Body of pancreas (tissue), 4 donors: ENCODE measurements around the gene APBA1. TPM values are rescaled to one million over a fixed set of nuclear protein-coding genes. Genes with fewer than 3 reads are reported as not detected.

Experiments used
- ATAC-seq: fragments of 150-250 bp; one replicate; pipeline ENCODE4 v1.9.1; 2016
- DNase-seq, 4 donors: peaks; one replicate each; pipeline ENCODE4 v3.0.0-alpha.2; 2019
- H3K27ac ChIP-seq, 4 donors: fragments of 200-600 bp; sonication (generic); 1 replicate in 3 of 4; 2 replicates in 1 of 4; pipeline versions ENCODE4 v1.5.1 to v1.6.1; 2016 to 2019; ENCODE audit warnings: mild to moderate bottlenecking in 1 of 4, mixed read lengths in 1 of 4, moderate library complexity in 1 of 4
- H3K27me3 ChIP-seq, 2 donors: fragments of 200-600 bp; sonication (generic); one replicate each; pipeline ENCODE4 v1.6.0; 2016; ENCODE audit warnings: mild to moderate bottlenecking in 1 of 2
- H3K36me3 ChIP-seq, 2 donors: fragments of 200-600 bp; sonication (generic); replicated peaks in 1 of 2; 2 replicates each; pipeline ENCODE4 v1.5.1; 2016; ENCODE audit warnings: low read depth in 2 of 2; ENCODE audit not compliant: insufficient read depth in 1 of 2
- H3K4me1 ChIP-seq: fragments of 200-600 bp; sonication (generic); one replicate; pipeline ENCODE4 v1.6.0; 2016
- H3K4me3 ChIP-seq, 2 donors: fragments of 200-600 bp; sonication (generic); 1 replicate in 1 of 2; 2 replicates in 1 of 2; pipeline ENCODE4 v1.5.1; 2016 to 2019
- H3K9me3 ChIP-seq, 3 donors: fragments of 200-600 bp; sonication (generic); 1 replicate in 2 of 3; 2 replicates in 1 of 3; pipeline ENCODE4 v1.5.1; 2016
- CTCF ChIP-seq, 7 experiments: fragments of 450-650 bp in 4 of 7; fragments of 200-600 bp in 3 of 7; sonication (generic) in 3 of 7; IDR thresholded peaks; one replicate each; pipeline ENCODE4 v1.5.1; 2016 to 2019; ENCODE audit warnings: antibody characterized with exemption in 7 of 7
- POLR2A ChIP-seq, 3 donors: fragments of 450-650 bp; IDR thresholded peaks; one replicate each; pipeline ENCODE4 v1.6.1; 2016; ENCODE audit warnings: antibody characterized with exemption in 3 of 3, mild to moderate bottlenecking in 2 of 3
- WGBS, 2 donors: methylation state at CpG; one replicate each; pipeline ENCODE4 v1.1.5; 2017; 5-methylcytosine and 5-hydroxymethylcytosine counted together
- intact Hi-C: fragments of 100-400 bp; cut with DNase I; formaldehyde crosslinking; loops from one replicate; pipeline ENCODE4 v1.15.1; 2023
- total RNA-seq, 2 donors: library from RNA; depleted of rRNA; stranded (reverse); fragments of >200 nt; gene quantifications; one replicate each; pipeline ENCODE4 v1.1.0, GENCODE V29; 2016

Gene APBA1
- total RNA-seq, 2 donors from 2014 or later, result 3.3 to 3.6 TPM

GRCh38 chr9:69584759-69585158 lies 87.4 kb downstream of the APBA1 start:
- TF ChIP-seq CTCF (IDR thresholded peaks at IDR 0.05) (no peak), POLR2A (IDR thresholded peaks at IDR 0.05) (no peak)
- H3K27me3 ChIP-seq, result no peaks in the 10 kb centered on the region
- ATAC-seq, result no peak
- no peak overlapping the region for H3K4me3 ChIP-seq
- intact Hi-C loops, result no loop called here
- no peaks in the 10 kb centered on the region for H3K9me3 ChIP-seq
- H3K4me1 ChIP-seq, result peaks cover 9% of the 10 kb centered on the region
- DNase-seq, result no peak
- no peak overlapping the region for H3K27ac ChIP-seq
- no peaks in the 10 kb centered on the region for H3K36me3 ChIP-seq

- no peak for ATAC-seq
- TF ChIP-seq CTCF (IDR thresholded peaks at IDR 0.05) (no peak), POLR2A (IDR thresholded peaks at IDR 0.05) (no peak)
- Histone ChIP-seq H3K36me3 (no peaks in the 10 kb centered on the region), H3K27me3 (no peaks in the 10 kb centered on the region), H3K4me1 (peaks cover 11% of the 10 kb centered on the region), H3K27ac (no peak overlapping the region), H3K9me3 (no peaks in the 10 kb centered on the region), H3K4me3 (no peak overlapping the region)
- 72 to 80% methylated on average over 5 of the region's 5 CpGs for WGBS, 2 donors
- no peak for DNase-seq
- intact Hi-C loops, result no loop called here
Observed at GRCh38 chr9:69583645-69584234, 88.4 kb downstream of the APBA1 start.

GRCh38 chr9:69582544-69583297 lies 89.5 kb downstream of the APBA1 start:
- DNase-seq, result no peak
- no peak for ATAC-seq

GRCh38 chr9:69582018-69582417 lies 90.2 kb downstream of the APBA1 start:
- ATAC-seq, result no peak
- H3K9me3 ChIP-seq, result no peaks in the 10 kb centered on the region

More at GRCh38 chr9:69582544-69583297, 89.5 kb downstream of the APBA1 start:
- no peak overlapping the region for H3K27ac ChIP-seq
- 88 to 91% methylated on average over 2 to 4 of the region's 4 CpGs for WGBS, 2 donors
- H3K27me3 ChIP-seq, result no peaks in the 10 kb centered on the region
- TF ChIP-seq CTCF (IDR thresholded peaks at IDR 0.05), result no peak
- no peak for TF ChIP-seq POLR2A (IDR thresholded peaks at IDR 0.05)
- H3K36me3 ChIP-seq, result no peaks in the 10 kb centered on the region
- H3K4me1 ChIP-seq, result peaks cover 11% of the 10 kb centered on the region
- no peak overlapping the region for H3K4me3 ChIP-seq
- intact Hi-C loops, result no loop called here
- H3K9me3 ChIP-seq, result no peaks in the 10 kb centered on the region

More at GRCh38 chr9:69582018-69582417, 90.2 kb downstream of the APBA1 start:
- no peak for TF ChIP-seq CTCF (IDR thresholded peaks at IDR 0.05)
- no peak for TF ChIP-seq POLR2A (IDR thresholded peaks at IDR 0.05)
- no peak overlapping the region for H3K27ac ChIP-seq
- intact Hi-C loops, result no loop called here
- H3K36me3 ChIP-seq, result no peaks in the 10 kb centered on the region
- no peak for DNase-seq
- H3K27me3 ChIP-seq, result no peaks in the 10 kb centered on the region
- WGBS, 2 donors, result 77 to 82% methylated on average over 5 of the region's 5 CpGs
- H3K4me3 ChIP-seq, result no peak overlapping the region
- peaks cover 11% of the 10 kb centered on the region for H3K4me1 ChIP-seq
